ENCODE data around the gene LRMDA.

Gene LRMDA

DNA sequence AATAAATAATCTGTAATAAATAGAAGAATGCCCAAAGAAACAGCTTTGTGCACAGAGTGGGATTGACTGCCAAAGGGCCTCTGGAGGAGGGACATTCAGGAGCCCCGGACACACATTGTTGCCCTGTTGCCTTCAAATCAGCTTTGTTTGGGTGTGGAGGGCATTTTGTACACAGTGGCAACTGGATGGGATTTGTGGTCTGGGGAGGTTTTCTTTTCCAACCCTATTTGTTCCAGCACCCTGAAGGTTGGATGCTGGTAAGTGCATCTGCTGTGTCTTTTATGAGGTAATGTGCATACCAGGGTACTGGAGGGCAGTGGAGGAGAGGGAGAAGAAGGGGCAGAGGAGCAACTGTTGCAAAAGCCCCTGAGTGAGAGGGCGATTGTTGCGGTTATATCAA, 6.3 kb downstream of the LRMDA start:
- Histone ChIP-seq H3K27ac (ENCODE audit: low read length, poor library complexity, severe bottlenecking) (no peak overlapping the region), H3K4ac (ENCODE audit: low read depth in 1 of 2, low read length in 2 of 2) (no peak overlapping the region), H3K4me1 (ENCODE audit: control insufficient read depth, insufficient read depth, low read depth, low read length) (no peaks in the 10 kb centered on the region), H2BK120ac (ENCODE audit: low read depth, low read length) (no peak overlapping the region), H3K9me3 (ENCODE audit: control insufficient read depth, low read length) (peaks cover 5% of the 10 kb centered on the region), H2BK12ac (ENCODE audit: low read length in 2 of 2) (no peak overlapping the region), H3K27me3 (ENCODE audit: control insufficient read depth in 1 of 2, insufficient read depth in 1 of 2, low read length in 2 of 2) (peaks cover 0 to 32% of the 10 kb centered on the region in 2 experiments), H3K4me2 (ENCODE audit: low read length, poor library complexity, severe bottlenecking) (no peak overlapping the region), H3K36me3 (ENCODE audit: control insufficient read depth in 1 of 2, insufficient read depth in 2 of 2, low read depth in 1 of 2, low read length in 2 of 2) (peaks cover 0 to 16% of the 10 kb centered on the region in 2 experiments), H4K91ac (ENCODE audit: low read length) (no peak overlapping the region), H4K8ac (ENCODE audit: low read length) (no peak overlapping the region), H2AFZ (ENCODE audit: low read depth, low read length) (no peak overlapping the region), H3K9ac (ENCODE audit: low read length) (no peak overlapping the region), H2AK5ac (ENCODE audit: low read length, severe bottlenecking) (no peak overlapping the region), H3K79me1 (replicated peaks; ENCODE audit: low read length, poor library complexity, severe bottlenecking) (no peaks in the 10 kb centered on the region), H3K18ac (ENCODE audit: low read depth in 1 of 2, low read length in 2 of 2) (no peak overlapping the region), H3K23ac (ENCODE audit: low read length in 2 of 2) (no peak overlapping the region), H2BK5ac (ENCODE audit: low read depth, low read length, poor library complexity, severe bottlenecking) (no peak overlapping the region), H3K4me3 (ENCODE audit: insufficient read depth in 1 of 2, low read depth in 1 of 2, low read length in 2 of 2) (no peak overlapping the region), H3K14ac (ENCODE audit: low read length in 2 of 2) (no peak overlapping the region), H2BK15ac (ENCODE audit: low read depth, poor library complexity, severe bottlenecking) (no peak overlapping the region)
- WGBS = 88% methylated on average over 3 of the region's 3 CpGs
- no peak for DNase-seq

DNA sequence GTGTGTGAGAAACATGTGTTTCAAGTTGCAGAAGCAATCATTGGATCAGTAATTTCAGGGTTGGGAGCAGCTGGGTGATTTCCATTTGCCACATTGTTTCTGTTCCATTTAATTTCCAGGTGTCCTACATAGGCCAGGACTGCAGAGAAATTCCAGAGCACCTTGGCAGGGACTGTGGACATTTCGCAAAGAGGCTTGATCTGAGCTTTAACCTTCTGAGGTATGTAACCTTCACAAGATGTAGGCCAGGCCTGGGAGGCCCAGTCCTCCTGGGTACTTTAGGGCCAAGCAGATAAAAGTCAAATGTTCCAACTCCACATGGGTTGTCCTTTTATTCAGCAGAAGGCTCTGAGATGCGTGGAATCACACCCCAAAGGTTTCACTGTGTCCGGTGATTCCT, 6.9 kb downstream of the LRMDA start:
- Histone ChIP-seq H3K9ac (ENCODE audit: low read length) (no peak overlapping the region), H3K4me2 (ENCODE audit: low read length, poor library complexity, severe bottlenecking) (no peak overlapping the region), H3K9me3 (ENCODE audit: control insufficient read depth, low read length) (peaks cover 10% of the 10 kb centered on the region), H2BK5ac (ENCODE audit: low read depth, low read length, poor library complexity, severe bottlenecking) (no peak overlapping the region), H3K18ac (ENCODE audit: low read depth in 1 of 2, low read length in 2 of 2) (no peak overlapping the region), H2AK5ac (ENCODE audit: low read length, severe bottlenecking) (no peak overlapping the region), H3K4me3 (ENCODE audit: insufficient read depth in 1 of 2, low read depth in 1 of 2, low read length in 2 of 2) (no peak overlapping the region), H4K91ac (ENCODE audit: low read length) (no peak overlapping the region), H2BK12ac (ENCODE audit: low read length in 2 of 2) (no peak overlapping the region), H3K27me3 (ENCODE audit: control insufficient read depth in 1 of 2, insufficient read depth in 1 of 2, low read length in 2 of 2) (peaks cover 0 to 26% of the 10 kb centered on the region in 2 experiments), H2AFZ (ENCODE audit: low read depth, low read length) (no peak overlapping the region), H3K36me3 (ENCODE audit: control insufficient read depth in 1 of 2, insufficient read depth in 2 of 2, low read depth in 1 of 2, low read length in 2 of 2) (peaks cover 0 to 16% of the 10 kb centered on the region in 2 experiments), H3K14ac (ENCODE audit: low read length in 2 of 2) (no peak overlapping the region), H2BK15ac (ENCODE audit: low read depth, poor library complexity, severe bottlenecking) (no peak overlapping the region), H3K23ac (ENCODE audit: low read length in 2 of 2) (no peak overlapping the region), H3K4me1 (ENCODE audit: control insufficient read depth, insufficient read depth, low read depth, low read length) (no peaks in the 10 kb centered on the region), H3K79me1 (replicated peaks; ENCODE audit: low read length, poor library complexity, severe bottlenecking) (no peaks in the 10 kb centered on the region), H3K27ac (ENCODE audit: low read length, poor library complexity, severe bottlenecking) (no peak overlapping the region), H4K8ac (ENCODE audit: low read length) (no peak overlapping the region), H3K4ac (ENCODE audit: low read depth in 1 of 2, low read length in 2 of 2) (no peak overlapping the region), H2BK120ac (ENCODE audit: low read depth, low read length) (no peak overlapping the region)
- no peak for DNase-seq
- WGBS = 83% methylated on average over 3 of the region's 3 CpGs

DNA sequence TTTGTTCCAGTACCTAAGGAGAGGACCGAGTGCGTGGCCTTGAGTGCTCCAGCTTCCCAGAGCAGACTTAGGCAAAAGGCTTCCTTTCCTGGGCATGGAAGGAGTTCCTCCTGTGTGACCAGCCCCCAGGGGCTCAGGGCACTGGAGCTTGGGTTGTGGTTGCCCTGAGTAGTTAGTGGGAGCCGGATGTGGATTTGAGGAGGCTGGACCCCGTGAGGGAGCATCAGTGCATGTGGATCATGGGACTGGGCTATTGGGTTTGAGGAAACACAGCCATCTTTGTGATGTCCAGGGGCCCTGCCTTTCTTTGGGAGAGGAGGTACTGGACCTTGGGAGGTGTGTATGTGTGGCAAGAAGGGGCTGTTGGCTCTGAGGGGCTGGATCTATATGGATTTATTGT, 8.4 kb downstream of the LRMDA start:
- H2AK5ac ChIP-seq (ENCODE audit: low read length, severe bottlenecking) = no peak overlapping the region
- no peak overlapping the region for H3K14ac ChIP-seq (ENCODE audit: low read length in 2 of 2)
- H4K8ac ChIP-seq (ENCODE audit: low read length) = no peak overlapping the region
- no peak overlapping the region for H3K9ac ChIP-seq (ENCODE audit: low read length)
- peaks cover 25% of the 10 kb centered on the region for H3K9me3 ChIP-seq (ENCODE audit: control insufficient read depth, low read length)
- H3K4me1 ChIP-seq (ENCODE audit: control insufficient read depth, insufficient read depth, low read depth, low read length) = no peaks in the 10 kb centered on the region
- no peak overlapping the region for H2AFZ ChIP-seq (ENCODE audit: low read depth, low read length)
- H3K4ac ChIP-seq (ENCODE audit: low read depth in 1 of 2, low read length in 2 of 2) = no peak overlapping the region
- no peak overlapping the region for H3K27ac ChIP-seq (ENCODE audit: low read length, poor library complexity, severe bottlenecking)
- no peak overlapping the region for H4K91ac ChIP-seq (ENCODE audit: low read length)
- H2BK12ac ChIP-seq (ENCODE audit: low read length in 2 of 2) = no peak overlapping the region
- H2BK120ac ChIP-seq (ENCODE audit: low read depth, low read length) = no peak overlapping the region
- H3K18ac ChIP-seq (ENCODE audit: low read depth in 1 of 2, low read length in 2 of 2) = no peak overlapping the region
- peaks cover 0 to 11% of the 10 kb centered on the region in 2 experiments for H3K27me3 ChIP-seq (ENCODE audit: control insufficient read depth in 1 of 2, insufficient read depth in 1 of 2, low read length in 2 of 2)
- H3K36me3 ChIP-seq (ENCODE audit: control insufficient read depth in 1 of 2, insufficient read depth in 2 of 2, low read depth in 1 of 2, low read length in 2 of 2) = peaks cover 0 to 23% of the 10 kb centered on the region in 2 experiments
- no peak overlapping the region for H3K4me2 ChIP-seq (ENCODE audit: low read length, poor library complexity, severe bottlenecking)
- WGBS = 88% methylated on average over 4 of the region's 4 CpGs
- no peak for DNase-seq
- no peak overlapping the region for H3K23ac ChIP-seq (ENCODE audit: low read length in 2 of 2)
- no peak overlapping the region for H2BK5ac ChIP-seq (ENCODE audit: low read depth, low read length, poor library complexity, severe bottlenecking)
- H3K79me1 ChIP-seq (replicated peaks; ENCODE audit: low read length, poor library complexity, severe bottlenecking) = no peaks in the 10 kb centered on the region
- no peak overlapping the region for H2BK15ac ChIP-seq (ENCODE audit: low read depth, poor library complexity, severe bottlenecking)
- no peak overlapping the region for H3K4me3 ChIP-seq (ENCODE audit: insufficient read depth in 1 of 2, low read depth in 1 of 2, low read length in 2 of 2)

DNA sequence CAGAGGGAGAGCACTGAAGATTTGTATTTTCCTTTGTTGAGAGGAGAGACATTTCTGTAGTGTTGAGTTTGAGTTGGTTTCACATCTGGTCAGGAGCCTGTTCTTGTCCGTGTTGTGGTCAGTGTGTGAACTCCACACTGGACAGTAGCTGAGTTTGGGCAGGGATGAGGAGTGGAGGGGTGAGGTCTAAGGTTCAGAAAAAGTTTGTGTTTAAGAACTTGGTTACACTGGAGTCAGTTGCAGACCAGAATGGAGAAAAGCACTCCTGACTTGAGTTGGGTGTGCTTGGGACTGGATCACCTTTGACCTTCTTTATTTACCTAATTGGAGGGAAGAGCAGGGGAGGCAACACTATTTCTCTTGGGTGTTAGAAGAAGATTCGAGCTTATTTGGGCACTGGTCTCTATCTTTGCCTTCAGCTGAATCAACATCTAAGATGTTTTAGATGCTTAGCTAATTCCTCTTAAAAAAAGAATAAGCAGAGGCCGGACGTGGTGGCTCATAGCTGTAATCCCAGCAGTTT, 8.9 kb downstream of the LRMDA start:
- Histone ChIP-seq H3K27me3 (ENCODE audit: control insufficient read depth in 1 of 2, insufficient read depth in 1 of 2, low read length in 2 of 2) (peaks cover 0 to 7% of the 10 kb centered on the region in 2 experiments), H3K9ac (ENCODE audit: low read length) (no peak overlapping the region), H3K36me3 (ENCODE audit: control insufficient read depth in 1 of 2, insufficient read depth in 2 of 2, low read depth in 1 of 2, low read length in 2 of 2) (peaks cover 0 to 23% of the 10 kb centered on the region in 2 experiments), H2AK5ac (ENCODE audit: low read length, severe bottlenecking) (no peak overlapping the region), H3K4me1 (ENCODE audit: control insufficient read depth, insufficient read depth, low read depth, low read length) (no peaks in the 10 kb centered on the region), H2AFZ (ENCODE audit: low read depth, low read length) (no peak overlapping the region), H3K27ac (ENCODE audit: low read length, poor library complexity, severe bottlenecking) (no peak overlapping the region), H3K4me2 (ENCODE audit: low read length, poor library complexity, severe bottlenecking) (no peak overlapping the region), H3K4ac (ENCODE audit: low read depth in 1 of 2, low read length in 2 of 2) (no peak overlapping the region), H2BK12ac (ENCODE audit: low read length in 2 of 2) (no peak overlapping the region), H3K23ac (ENCODE audit: low read length in 2 of 2) (no peak overlapping the region), H3K79me1 (replicated peaks; ENCODE audit: low read length, poor library complexity, severe bottlenecking) (no peaks in the 10 kb centered on the region), H4K91ac (ENCODE audit: low read length) (no peak overlapping the region), H2BK5ac (ENCODE audit: low read depth, low read length, poor library complexity, severe bottlenecking) (no peak overlapping the region), H3K14ac (ENCODE audit: low read length in 2 of 2) (no peak overlapping the region), H3K4me3 (ENCODE audit: insufficient read depth in 1 of 2, low read depth in 1 of 2, low read length in 2 of 2) (no peak overlapping the region), H3K9me3 (ENCODE audit: control insufficient read depth, low read length) (peaks cover 29% of the 10 kb centered on the region), H2BK120ac (ENCODE audit: low read depth, low read length) (no peak overlapping the region), H3K18ac (ENCODE audit: low read depth in 1 of 2, low read length in 2 of 2) (no peak overlapping the region), H4K8ac (ENCODE audit: low read length) (no peak overlapping the region), H2BK15ac (ENCODE audit: low read depth, poor library complexity, severe bottlenecking) (no peak overlapping the region)
- WGBS = 85% methylated on average over 4 of the region's 4 CpGs
- no peak for DNase-seq

Data from mesenchymal stem cell (in vitro differentiated cells and primary cell).